Measurements from ENCODE around the gene INTS6.

The INTS6 gene

DNA sequence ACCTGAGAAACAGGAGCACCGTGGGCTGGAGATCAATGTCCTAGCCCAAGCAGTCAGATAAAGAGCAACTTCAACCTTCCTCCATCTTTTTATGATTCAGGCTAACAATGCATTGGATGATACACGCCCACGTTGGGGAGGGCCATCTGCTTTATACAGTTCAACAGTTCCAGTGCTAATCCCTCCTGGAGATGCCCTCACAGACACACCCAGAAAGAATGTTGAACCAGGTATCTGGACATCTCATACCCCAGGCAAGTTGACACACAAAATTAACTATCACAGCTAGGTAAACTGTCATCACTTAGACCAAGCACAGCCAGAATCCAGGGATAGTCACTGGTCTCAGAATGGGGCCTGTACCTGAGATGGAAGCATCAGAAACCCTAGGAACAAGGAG is 134.0 kb downstream of the INTS6 start:
- DNase-seq (ENCODE audit: low spot score): no peak
- TF ChIP-seq, protein P1, sequence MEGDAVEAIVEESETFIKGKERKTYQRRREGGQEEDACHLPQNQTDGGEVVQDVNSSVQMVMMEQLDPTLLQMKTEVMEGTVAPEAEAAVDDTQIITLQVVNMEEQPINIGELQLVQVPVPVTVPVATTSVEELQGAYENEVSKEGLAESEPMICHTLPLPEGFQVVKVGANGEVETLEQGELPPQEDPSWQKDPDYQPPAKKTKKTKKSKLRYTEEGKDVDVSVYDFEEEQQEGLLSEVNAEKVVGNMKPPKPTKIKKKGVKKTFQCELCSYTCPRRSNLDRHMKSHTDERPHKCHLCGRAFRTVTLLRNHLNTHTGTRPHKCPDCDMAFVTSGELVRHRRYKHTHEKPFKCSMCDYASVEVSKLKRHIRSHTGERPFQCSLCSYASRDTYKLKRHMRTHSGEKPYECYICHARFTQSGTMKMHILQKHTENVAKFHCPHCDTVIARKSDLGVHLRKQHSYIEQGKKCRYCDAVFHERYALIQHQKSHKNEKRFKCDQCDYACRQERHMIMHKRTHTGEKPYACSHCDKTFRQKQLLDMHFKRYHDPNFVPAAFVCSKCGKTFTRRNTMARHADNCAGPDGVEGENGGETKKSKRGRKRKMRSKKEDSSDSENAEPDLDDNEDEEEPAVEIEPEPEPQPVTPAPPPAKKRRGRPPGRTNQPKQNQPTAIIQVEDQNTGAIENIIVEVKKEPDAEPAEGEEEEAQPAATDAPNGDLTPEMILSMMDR (IDR thresholded peaks at IDR 0.05; ENCODE audit: extremely low read depth, missing control alignments): no peak

DNA sequence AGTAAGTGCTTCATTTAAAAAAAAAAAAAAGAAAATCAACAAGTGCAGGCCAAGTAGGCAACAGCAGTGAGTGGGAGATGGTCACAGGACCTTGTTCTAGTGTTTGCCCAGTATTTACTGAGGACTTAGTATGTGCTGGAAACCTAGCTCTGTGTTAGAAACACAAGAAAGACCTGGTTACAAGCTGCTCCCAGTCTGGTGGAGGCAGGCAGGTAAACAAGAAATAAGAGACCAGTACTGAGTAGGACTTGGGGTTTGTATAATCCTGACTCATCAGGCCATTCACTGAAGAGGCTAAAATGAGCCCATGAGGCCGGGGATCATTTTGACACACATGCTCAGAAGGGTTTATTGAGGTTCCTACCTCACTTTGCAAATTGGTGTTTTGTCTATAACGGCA is 134.8 kb downstream of the INTS6 start:
- DNase-seq (ENCODE audit: low spot score): no peak
- TF ChIP-seq, protein P1 (IDR thresholded peaks at IDR 0.05; ENCODE audit: extremely low read depth, missing control alignments): no peak

DNA sequence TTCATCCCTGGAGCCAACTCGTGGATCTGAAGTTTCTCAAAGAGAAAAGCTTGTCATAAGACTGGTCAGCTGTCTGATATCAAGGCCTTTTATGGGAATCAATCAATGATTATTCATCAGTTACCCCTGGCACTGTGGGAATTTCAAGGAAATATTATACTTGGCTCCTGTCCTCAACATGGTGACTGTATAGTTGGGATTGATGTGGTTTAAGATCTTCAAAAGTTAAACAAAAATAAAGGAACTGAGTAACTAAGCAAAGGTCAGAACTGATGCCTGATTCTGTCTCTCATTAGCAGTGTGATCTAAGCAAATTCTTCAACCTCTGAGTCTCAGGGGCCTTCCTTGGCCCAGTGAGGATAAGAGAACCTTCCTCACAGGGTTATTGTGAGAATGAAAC is 135.6 kb downstream of the INTS6 start:
- DNase-seq (ENCODE audit: low spot score): no peak
- TF ChIP-seq, protein P1 (IDR thresholded peaks at IDR 0.05; ENCODE audit: extremely low read depth, missing control alignments): no peak

DNA sequence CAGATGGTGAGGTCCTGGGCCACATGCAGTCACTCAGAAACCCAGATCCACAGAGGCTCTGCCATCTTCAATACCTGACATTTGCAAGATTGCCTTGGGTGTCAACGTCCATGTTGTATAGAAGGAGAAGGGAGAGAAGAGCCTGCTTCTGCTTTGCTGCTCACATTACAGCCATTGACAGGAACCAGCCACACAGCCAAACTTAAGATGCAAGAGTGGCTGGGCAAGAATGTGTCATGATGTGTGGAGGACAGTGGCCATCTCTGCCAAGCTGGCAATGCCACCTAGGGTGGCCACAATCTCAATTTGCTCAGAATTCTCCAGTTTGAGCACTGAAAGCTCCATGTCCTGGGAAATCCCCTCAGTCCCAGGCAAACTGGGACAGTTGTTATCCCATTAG is 139.2 kb downstream of the INTS6 start:
- no peak for DNase-seq (ENCODE audit: low spot score)

DNA sequence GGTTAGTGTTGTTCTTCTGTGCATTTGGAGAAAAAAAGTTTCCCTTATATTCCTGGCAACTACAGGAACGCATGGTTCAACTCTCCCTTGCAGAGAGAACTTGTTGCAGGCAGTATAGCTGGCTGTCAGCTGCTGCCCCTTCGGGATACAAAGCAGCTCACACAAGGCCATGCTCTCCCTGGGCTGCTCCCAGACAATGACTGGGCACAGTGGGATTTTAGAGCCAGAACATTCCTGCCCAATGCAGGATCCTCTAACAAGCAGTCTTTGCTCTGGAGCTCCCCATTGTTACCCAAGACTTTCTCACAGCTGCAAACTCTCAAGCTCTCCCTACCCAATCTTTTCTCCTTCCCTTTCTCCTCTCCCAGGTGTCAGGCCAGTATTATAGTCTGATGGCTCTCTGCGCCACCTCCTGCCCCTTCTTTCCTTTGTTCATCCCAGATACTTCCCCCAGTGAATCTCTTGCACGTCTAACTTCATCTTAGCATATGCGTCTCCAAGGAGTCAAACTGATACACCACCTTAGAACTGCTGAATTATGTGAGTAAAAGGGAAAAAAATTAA is 140.8 kb downstream of the INTS6 start:
- no peak for DNase-seq (ENCODE audit: low spot score)
- TF ChIP-seq, protein P1 (IDR thresholded peaks at IDR 0.05; ENCODE audit: extremely low read depth, missing control alignments): no peak

More for the DNA sequence above, 139.2 kb downstream of the INTS6 start:
- TF ChIP-seq, protein P1 (IDR thresholded peaks at IDR 0.05; ENCODE audit: extremely low read depth, missing control alignments): no peak

All from GM20000 (cell line).